ENCODE results near the gene ZNF761. TPM values are rescaled to one million over a fixed set of nuclear protein-coding genes. Genes with fewer than 3 reads are reported as not detected.

ZNF761 gene
- total and polyA plus RNA-seq, 2 donors (not counting 3 experiments of a cell fraction or from before 2014, with no cell fraction given): 6.4 to 8.8 TPM

DNA sequence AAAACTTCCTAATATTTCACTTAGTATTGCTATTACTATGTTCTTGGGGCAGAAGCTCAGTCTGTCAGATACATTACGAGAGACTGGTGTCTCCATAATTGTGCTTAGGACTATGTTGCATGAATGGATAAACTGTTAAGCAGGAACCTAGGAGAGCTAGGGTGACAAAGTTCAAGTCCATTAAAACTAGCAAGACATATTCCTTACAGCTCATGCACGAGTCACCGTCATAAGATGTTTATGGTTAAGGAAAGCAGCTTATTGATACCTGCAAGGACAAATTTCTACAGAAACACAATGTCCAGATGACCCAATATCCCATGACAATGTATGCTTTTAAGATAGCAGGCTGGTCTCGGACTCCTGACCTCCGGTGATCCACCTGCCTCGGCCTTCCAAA is 30.1 kb downstream of the ZNF761 start:
- FAIRE-seq: no peak
- intact Hi-C loops (cut with micrococcal nuclease) (no loop called here), dilution Hi-C loops (cut with MboI; ENCODE audit: extremely low pct_ligation_motif_present, low sequenced_read_pairs) (no loop called here)
- POLR2A ChIA-PET: no interaction called here
- no peak overlapping the region for H3K27ac ChIP-seq (ENCODE audit: insufficient read depth, low read depth, low read length)
- no peak overlapping the region for H3K4me2 ChIP-seq (ENCODE audit: insufficient read depth, low read length)
- DNase-seq (ENCODE audit: low read depth, low spot score): no peak
- H3K9me3 ChIP-seq (replicated peaks; ENCODE audit: control insufficient read depth, insufficient read depth, low read length): peaks cover 2% of the 10 kb centered on the region
- H3K4me3 ChIP-seq (replicated peaks in 1 of 3; ENCODE audit: insufficient read depth in 1 of 3, low read depth in 1 of 3, low read length in 3 of 3): no peak overlapping the region
- H3K36me3 ChIP-seq (ENCODE audit: control insufficient read depth in 2 of 2, extremely low read depth in 1 of 2, insufficient read depth in 2 of 2, low read length in 2 of 2): no peaks in the 10 kb centered on the region
- H3K9me1 ChIP-seq (replicated peaks; ENCODE audit: control insufficient read depth, extremely low read depth, insufficient read depth, low read length): no peaks in the 10 kb centered on the region
- H3K27me3 ChIP-seq (ENCODE audit: control insufficient read depth in 2 of 2, insufficient read depth in 2 of 2, low read length in 2 of 2): no peaks in the 10 kb centered on the region
- no peaks in the 10 kb centered on the region for H4K20me1 ChIP-seq (replicated peaks; ENCODE audit: control insufficient read depth, extremely low read depth, insufficient read depth, low read length)
- H2AFZ ChIP-seq (ENCODE audit: low read depth, low read length): no peak overlapping the region
- H3K9ac ChIP-seq (replicated peaks; ENCODE audit: extremely low read depth, insufficient read depth, low read length): no peak overlapping the region
- CTCF ChIA-PET: interaction anchor here (1.1 to 2.4 kb wide), 2 partner anchors 14 to 37 kb away, joined by 3 to 5 read pairs; no protein-coding TSS in a partner anchor
- no peaks in the 10 kb centered on the region for H3K79me2 ChIP-seq (ENCODE audit: control insufficient read depth, insufficient read depth, low read length)
- TF ChIP-seq, protein P1, sequence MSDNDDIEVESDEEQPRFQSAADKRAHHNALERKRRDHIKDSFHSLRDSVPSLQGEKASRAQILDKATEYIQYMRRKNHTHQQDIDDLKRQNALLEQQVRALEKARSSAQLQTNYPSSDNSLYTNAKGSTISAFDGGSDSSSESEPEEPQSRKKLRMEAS (IDR thresholded peaks at IDR 0.05; ENCODE audit: insufficient read depth, insufficient read length): no peak
- no peak for TF ChIP-seq JUN (IDR thresholded peaks at IDR 0.05; ENCODE audit: borderline replicate concordance, insufficient read depth, insufficient read length, low read depth)
- no peak for TF ChIP-seq POLR2A (IDR thresholded peaks at IDR 0.05; ENCODE audit: low read depth, low read length)
- no peak for TF ChIP-seq FOS (IDR thresholded peaks at IDR 0.05; ENCODE audit: borderline replicate concordance, insufficient read depth, low read length)
- no peak for TF ChIP-seq MYC (IDR thresholded peaks at IDR 0.05; ENCODE audit: low read depth, low read length)
- TF ChIP-seq, protein P2, sequence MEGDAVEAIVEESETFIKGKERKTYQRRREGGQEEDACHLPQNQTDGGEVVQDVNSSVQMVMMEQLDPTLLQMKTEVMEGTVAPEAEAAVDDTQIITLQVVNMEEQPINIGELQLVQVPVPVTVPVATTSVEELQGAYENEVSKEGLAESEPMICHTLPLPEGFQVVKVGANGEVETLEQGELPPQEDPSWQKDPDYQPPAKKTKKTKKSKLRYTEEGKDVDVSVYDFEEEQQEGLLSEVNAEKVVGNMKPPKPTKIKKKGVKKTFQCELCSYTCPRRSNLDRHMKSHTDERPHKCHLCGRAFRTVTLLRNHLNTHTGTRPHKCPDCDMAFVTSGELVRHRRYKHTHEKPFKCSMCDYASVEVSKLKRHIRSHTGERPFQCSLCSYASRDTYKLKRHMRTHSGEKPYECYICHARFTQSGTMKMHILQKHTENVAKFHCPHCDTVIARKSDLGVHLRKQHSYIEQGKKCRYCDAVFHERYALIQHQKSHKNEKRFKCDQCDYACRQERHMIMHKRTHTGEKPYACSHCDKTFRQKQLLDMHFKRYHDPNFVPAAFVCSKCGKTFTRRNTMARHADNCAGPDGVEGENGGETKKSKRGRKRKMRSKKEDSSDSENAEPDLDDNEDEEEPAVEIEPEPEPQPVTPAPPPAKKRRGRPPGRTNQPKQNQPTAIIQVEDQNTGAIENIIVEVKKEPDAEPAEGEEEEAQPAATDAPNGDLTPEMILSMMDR (IDR thresholded peaks at IDR 0.05; ENCODE audit: extremely low read depth in 1 of 2, insufficient read depth in 1 of 2, low read depth in 1 of 2, low read length in 2 of 2): no peak
- no peak for TF ChIP-seq GATA2 (IDR thresholded peaks at IDR 0.05; ENCODE audit: insufficient read depth, insufficient read length, low read depth, low read length)
- TF ChIP-seq POLR2AphosphoS5 (IDR thresholded peaks at IDR 0.05; ENCODE audit: insufficient read depth, low read depth, low read length): no peak
- TF ChIP-seq EZH2 (IDR thresholded peaks at IDR 0.05; ENCODE audit: borderline replicate concordance, low read depth, low read length, severe bottlenecking): no peak
- no TSS peak for BruUV-seq (replicated peaks)
- no peaks in the 10 kb centered on the region for H3K4me1 ChIP-seq (ENCODE audit: control insufficient read depth, extremely low read depth, insufficient read depth, low read length)
